Peyer's patch (tissue), 4 donors: ENCODE measurements around the gene OSBPL9. TPM values are rescaled to one million over a fixed set of nuclear protein-coding genes. Genes with fewer than 3 reads are reported as not detected.

Source experiments
- DNase-seq, 3 donors: peaks; one replicate each; pipeline ENCODE4 v3.0.0-alpha.2; 2017 to 2019
- H3K27ac ChIP-seq, 4 donors: fragments of 200-600 bp; sonication (generic); one replicate each; pipeline ENCODE4 v1.5.1; 2016 to 2019
- H3K27me3 ChIP-seq, 2 donors: fragments of 200-600 bp; sonication (generic); one replicate each; pipeline ENCODE4 v1.5.1; 2019
- H3K36me3 ChIP-seq, 3 donors: fragments of 200-600 bp; sonication (generic); one replicate each; pipeline ENCODE4 v1.5.1; 2016 to 2019
- H3K4me1 ChIP-seq, 4 donors: fragments of 200-600 bp; sonication (generic); one replicate each; pipeline ENCODE4 v1.5.1; 2016 to 2019
- H3K4me3 ChIP-seq, 4 donors: fragments of 200-600 bp; sonication (generic); 1 replicate in 3 of 4; 2 replicates in 1 of 4; pipeline ENCODE4 v1.5.1; 2016 to 2019; ENCODE audit warnings: mild to moderate bottlenecking in 1 of 4
- H3K9me3 ChIP-seq, 4 donors: fragments of 200-600 bp; sonication (generic); one replicate each; pipeline ENCODE4 v1.5.1; 2016 to 2019; ENCODE audit warnings: mild to moderate bottlenecking in 1 of 4
- POLR2A ChIP-seq, 2 donors: fragments of 450-650 bp; IDR thresholded peaks; one replicate each; pipeline ENCODE4 v1.5.1; 2017; ENCODE audit warnings: antibody characterized with exemption in 2 of 2, mild to moderate bottlenecking in 2 of 2, moderate library complexity in 2 of 2
- total RNA-seq, 4 donors: library from RNA; depleted of rRNA; stranded (reverse); fragments of >200 nt; gene quantifications; one replicate each; pipeline ENCODE4 v1.1.0, GENCODE V29; 2016
- TF ChIP-seq, protein P1 (sequence below), 6 experiments: fragments of 450-650 bp in 4 of 6; fragments of 200-600 bp in 2 of 6; sonication (generic) in 1 of 6; IDR thresholded peaks; one replicate each; pipeline ENCODE4 v1.5.1; 2017 to 2019; ENCODE audit warnings: antibody characterized with exemption in 6 of 6, mild to moderate bottlenecking in 3 of 6, moderate library complexity in 1 of 6

OSBPL9 gene
- total RNA-seq, 4 donors from 2014 or later, result 54.1 to 597 (median 69.8) TPM

DNA sequence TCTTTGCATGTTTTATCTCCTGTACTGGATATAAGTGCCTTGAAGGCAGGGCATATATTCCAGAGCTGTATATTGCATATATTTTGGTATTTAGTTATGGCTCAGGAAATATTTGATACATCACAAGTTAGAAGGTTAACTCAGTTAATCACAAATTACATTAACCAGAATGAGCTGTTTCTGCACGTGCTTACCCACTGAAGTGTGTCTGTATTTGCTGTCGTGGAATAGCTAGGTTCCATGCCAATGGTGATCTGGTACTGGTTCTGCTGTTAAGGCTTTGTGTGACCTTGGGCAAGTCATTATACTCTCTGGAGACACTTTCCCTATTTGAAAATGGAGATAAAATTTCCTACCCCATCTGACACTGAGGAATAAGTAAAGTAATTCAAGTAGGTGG lies 50.7 kb downstream of the OSBPL9 start:
- TF ChIP-seq, protein P1, sequence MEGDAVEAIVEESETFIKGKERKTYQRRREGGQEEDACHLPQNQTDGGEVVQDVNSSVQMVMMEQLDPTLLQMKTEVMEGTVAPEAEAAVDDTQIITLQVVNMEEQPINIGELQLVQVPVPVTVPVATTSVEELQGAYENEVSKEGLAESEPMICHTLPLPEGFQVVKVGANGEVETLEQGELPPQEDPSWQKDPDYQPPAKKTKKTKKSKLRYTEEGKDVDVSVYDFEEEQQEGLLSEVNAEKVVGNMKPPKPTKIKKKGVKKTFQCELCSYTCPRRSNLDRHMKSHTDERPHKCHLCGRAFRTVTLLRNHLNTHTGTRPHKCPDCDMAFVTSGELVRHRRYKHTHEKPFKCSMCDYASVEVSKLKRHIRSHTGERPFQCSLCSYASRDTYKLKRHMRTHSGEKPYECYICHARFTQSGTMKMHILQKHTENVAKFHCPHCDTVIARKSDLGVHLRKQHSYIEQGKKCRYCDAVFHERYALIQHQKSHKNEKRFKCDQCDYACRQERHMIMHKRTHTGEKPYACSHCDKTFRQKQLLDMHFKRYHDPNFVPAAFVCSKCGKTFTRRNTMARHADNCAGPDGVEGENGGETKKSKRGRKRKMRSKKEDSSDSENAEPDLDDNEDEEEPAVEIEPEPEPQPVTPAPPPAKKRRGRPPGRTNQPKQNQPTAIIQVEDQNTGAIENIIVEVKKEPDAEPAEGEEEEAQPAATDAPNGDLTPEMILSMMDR (IDR thresholded peaks at IDR 0.05), result no peak
- TF ChIP-seq POLR2A (IDR thresholded peaks at IDR 0.05), result no peak
- Histone ChIP-seq H3K27me3 (no peaks in the 10 kb centered on the region), H3K4me3 (no peak overlapping the region), H3K36me3 (no peaks in the 10 kb centered on the region), H3K4me1 (no peaks in the 10 kb centered on the region), H3K9me3 (no peaks in the 10 kb centered on the region), H3K27ac (no peak overlapping the region)
- DNase-seq, result no peak

DNA sequence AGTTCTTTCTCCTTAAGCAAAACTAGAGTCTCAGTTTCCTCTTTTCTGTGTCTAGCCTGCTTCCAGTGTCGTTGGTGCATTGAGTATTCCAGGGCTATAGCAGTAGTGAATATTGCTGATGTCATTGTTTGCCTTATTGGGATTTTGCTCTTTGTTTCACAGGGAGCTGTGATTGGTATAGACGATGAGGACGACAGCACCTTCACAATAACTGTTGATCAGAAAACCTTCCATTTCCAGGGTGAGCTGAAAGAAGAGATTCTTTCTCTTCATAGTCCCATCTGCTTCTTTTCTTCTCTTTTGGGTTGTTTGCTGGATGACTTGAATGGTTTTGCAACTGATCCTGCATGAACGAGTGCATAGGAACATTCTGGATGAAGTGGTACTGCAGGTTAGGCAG lies 52.4 kb downstream of the OSBPL9 start:
- no peaks in the 10 kb centered on the region for H3K9me3 ChIP-seq
- TF ChIP-seq, protein P1 (IDR thresholded peaks at IDR 0.05), result no peak
- TF ChIP-seq POLR2A (IDR thresholded peaks at IDR 0.05), result no peak
- no peak overlapping the region for H3K27ac ChIP-seq
- no peak for DNase-seq
- H3K27me3 ChIP-seq, result no peaks in the 10 kb centered on the region
- no peak overlapping the region for H3K4me3 ChIP-seq
- H3K36me3 ChIP-seq, result peaks cover 0 to 1% (median 0%) of the 10 kb centered on the region in 3 donors
- H3K4me1 ChIP-seq, result no peaks in the 10 kb centered on the region

DNA sequence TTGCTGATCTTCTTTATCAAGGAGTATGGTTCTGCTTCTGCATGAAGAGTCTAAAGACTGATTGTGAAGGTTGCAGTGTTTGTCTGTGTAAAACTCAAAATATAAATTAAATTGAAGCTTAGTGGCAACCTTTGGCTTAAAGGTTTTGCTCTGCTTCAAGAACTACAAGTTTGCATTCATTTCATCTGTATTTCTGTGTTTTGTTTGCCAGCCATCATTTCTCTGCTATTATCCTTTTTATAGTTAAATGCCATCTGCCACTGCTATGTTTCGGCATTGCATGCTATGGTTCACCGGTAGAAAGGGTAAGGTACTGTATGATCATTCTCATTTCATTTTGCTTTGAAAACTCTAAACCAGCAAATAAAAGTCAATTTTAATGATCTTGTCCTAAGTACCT lies 52.9 kb downstream of the OSBPL9 start:
- no peak for TF ChIP-seq POLR2A (IDR thresholded peaks at IDR 0.05)
- TF ChIP-seq, protein P1 (IDR thresholded peaks at IDR 0.05), result no peak
- no peaks in the 10 kb centered on the region for H3K9me3 ChIP-seq
- peaks cover 0 to 4% (median 0%) of the 10 kb centered on the region in 3 donors for H3K36me3 ChIP-seq
- H3K27ac ChIP-seq, result no peak overlapping the region
- no peak for DNase-seq
- no peaks in the 10 kb centered on the region for H3K4me1 ChIP-seq
- H3K4me3 ChIP-seq, result no peak overlapping the region
- H3K27me3 ChIP-seq, result no peaks in the 10 kb centered on the region

DNA sequence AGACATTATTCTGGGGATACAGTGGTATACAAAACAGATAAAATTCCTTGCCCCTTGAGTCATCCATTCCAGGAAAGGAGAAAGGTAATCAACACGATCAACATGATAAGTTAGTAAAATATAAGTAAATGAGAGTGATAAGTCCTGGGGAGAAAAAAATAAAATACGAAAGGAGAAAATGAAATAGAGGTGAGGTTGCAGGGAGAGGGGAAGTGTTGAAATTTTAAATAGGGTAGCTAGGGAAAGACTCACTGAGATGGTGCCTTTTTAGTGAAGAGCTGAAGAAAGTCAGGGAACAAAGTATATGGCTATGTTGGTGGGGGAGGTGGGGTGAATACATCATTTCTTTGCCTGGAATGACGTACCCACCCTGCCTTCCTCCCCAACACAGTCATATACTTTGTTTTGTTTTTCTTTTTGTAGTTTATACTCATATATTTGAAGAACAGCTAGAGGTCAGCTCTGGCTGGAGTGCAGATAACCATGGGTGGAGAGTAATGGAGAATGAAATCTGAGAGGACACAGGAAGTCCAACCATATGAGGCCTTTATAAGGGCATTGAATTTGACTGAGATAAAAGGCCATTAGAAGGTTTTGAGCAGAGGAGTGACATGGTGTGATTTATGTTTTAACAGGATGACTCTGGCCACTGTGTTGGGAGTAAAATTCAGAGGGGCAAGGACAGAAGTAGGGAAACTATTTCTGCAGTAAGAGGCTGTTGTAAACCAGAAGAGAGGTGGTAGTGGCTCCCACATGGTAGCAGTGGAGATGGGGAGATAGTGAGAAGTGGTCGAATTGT lies 54.8 kb downstream of the OSBPL9 start:
- no peak overlapping the region for H3K4me3 ChIP-seq
- H3K4me1 ChIP-seq, result no peaks in the 10 kb centered on the region
- no peak for DNase-seq
- no peaks in the 10 kb centered on the region for H3K9me3 ChIP-seq
- no peaks in the 10 kb centered on the region for H3K27me3 ChIP-seq
- H3K36me3 ChIP-seq, result peaks cover 0 to 4% (median 0%) of the 10 kb centered on the region in 3 donors
- H3K27ac ChIP-seq, result no peak overlapping the region
- TF ChIP-seq, protein P1 (IDR thresholded peaks at IDR 0.05), result no peak
- no peak for TF ChIP-seq POLR2A (IDR thresholded peaks at IDR 0.05)

DNA sequence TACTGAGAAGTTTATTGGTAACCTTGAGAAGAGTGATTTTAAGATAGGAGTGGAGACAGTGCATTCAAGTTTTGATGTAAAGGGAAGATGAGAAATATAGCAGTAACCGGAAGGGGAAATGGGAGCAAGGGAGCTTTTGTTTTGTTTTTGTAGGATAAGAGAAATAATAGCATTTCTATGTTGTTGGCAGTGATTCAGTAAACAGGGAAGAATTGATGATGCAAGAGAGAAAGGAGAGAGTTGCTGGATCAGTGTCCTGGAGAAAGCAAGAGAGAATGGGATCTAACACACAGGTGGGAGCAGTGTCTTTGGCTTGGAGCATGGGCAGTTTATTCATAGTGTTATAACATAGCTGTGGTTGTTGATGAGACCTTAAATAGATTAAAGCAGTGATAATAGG lies 56.4 kb downstream of the OSBPL9 start:
- peaks cover 0 to 4% (median 0%) of the 10 kb centered on the region in 3 donors for H3K36me3 ChIP-seq
- TF ChIP-seq POLR2A (IDR thresholded peaks at IDR 0.05), result no peak
- TF ChIP-seq, protein P1 (IDR thresholded peaks at IDR 0.05), result no peak
- H3K4me3 ChIP-seq, result no peak overlapping the region
- H3K27me3 ChIP-seq, result no peaks in the 10 kb centered on the region
- no peak overlapping the region for H3K27ac ChIP-seq
- H3K4me1 ChIP-seq, result no peaks in the 10 kb centered on the region
- no peaks in the 10 kb centered on the region for H3K9me3 ChIP-seq
- DNase-seq, result no peak
